AG04449 (cell line): ENCODE measurements around the gene NOP14.

Experiments
- CTCF ChIA-PET: fragments of 350-600 bp; formaldehyde crosslinking; extraction: SDS; loops from one replicate; lab custom pipeline; 2021; ENCODE audit warnings: antibody characterized with exemption; lab: Yijun Ruan, JAX
- POLR2A ChIA-PET: fragments of 400-600, 350-600 bp; formaldehyde crosslinking; extraction: SDS; loops from one replicate; lab custom pipeline; 2020; ENCODE audit warnings: antibody characterized with exemption, inconsistent platforms; lab: Yijun Ruan, JAX
- DNase-seq: peaks from one replicate; pipeline ENCODE4 v3.0.0-alpha.2; 2010; ENCODE audit warnings: low read depth, low spot score
- H3K4me3 ChIP-seq: 2 replicates; pipeline ENCODE4 v1.5.1; 2011; ENCODE audit warnings: low read depth, mild to moderate bottlenecking, control low read depth, low read length
- TF ChIP-seq, protein P1 (sequence below): IDR thresholded peaks from one replicate; pipeline ENCODE4 v1.5.1; 2011; ENCODE audit warnings: mild to moderate bottlenecking, moderate library complexity, low read length, control low read depth, inconsistent platforms; ENCODE audit not compliant: insufficient read depth; ENCODE audit errors: missing control alignments

The NOP14 gene

DNA sequence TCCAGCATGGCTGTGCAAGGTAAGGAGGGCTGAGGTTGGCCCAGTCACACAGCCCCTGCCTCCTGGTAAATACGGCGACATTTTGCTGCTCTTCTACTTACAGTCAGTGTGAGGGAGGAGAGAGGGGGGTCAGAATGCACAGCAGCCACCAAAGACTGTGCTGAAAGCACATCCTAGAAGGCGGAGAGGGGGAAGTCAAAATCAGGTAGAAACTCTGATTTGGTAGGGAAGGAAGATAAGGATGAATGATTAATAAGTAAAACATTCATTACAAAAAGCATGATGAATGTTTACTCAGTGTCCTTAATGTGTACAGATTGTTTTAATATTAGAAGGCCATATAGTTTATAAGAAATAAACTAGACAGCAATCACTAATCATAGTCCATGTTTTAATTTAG, 62.0 kb downstream of the NOP14 start:
- ChIA-PET POLR2A (interaction anchor here (0.7 kb wide), 1 partner anchor 40 kb away, joined by 3 read pairs; no protein-coding TSS in a partner anchor), CTCF (no interaction called here)
- no peak overlapping the region for H3K4me3 ChIP-seq
- DNase-seq = no peak
- TF ChIP-seq, protein P1, sequence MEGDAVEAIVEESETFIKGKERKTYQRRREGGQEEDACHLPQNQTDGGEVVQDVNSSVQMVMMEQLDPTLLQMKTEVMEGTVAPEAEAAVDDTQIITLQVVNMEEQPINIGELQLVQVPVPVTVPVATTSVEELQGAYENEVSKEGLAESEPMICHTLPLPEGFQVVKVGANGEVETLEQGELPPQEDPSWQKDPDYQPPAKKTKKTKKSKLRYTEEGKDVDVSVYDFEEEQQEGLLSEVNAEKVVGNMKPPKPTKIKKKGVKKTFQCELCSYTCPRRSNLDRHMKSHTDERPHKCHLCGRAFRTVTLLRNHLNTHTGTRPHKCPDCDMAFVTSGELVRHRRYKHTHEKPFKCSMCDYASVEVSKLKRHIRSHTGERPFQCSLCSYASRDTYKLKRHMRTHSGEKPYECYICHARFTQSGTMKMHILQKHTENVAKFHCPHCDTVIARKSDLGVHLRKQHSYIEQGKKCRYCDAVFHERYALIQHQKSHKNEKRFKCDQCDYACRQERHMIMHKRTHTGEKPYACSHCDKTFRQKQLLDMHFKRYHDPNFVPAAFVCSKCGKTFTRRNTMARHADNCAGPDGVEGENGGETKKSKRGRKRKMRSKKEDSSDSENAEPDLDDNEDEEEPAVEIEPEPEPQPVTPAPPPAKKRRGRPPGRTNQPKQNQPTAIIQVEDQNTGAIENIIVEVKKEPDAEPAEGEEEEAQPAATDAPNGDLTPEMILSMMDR = no peak

DNA sequence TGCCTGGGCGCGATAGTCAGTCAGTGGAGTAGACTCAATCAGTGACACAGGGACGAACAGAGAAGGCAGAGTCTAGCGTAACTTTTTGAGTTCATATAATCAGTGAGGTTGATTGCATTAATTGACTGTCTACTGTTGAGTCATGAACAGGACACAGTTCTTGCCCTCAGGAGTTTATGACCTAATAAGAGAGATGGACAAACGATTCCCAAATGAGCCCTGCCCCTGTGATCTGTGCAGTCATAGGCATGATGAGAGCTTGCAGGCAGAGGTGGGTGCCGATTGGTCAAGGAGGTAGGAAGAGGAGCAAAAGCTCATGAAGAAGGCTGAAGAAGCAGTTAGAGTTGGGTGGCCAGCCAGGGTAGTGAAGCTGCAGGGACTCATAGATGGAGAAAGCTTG, 62.5 kb downstream of the NOP14 start:
- H3K4me3 ChIP-seq = no peak overlapping the region
- CTCF ChIA-PET = no interaction called here
- TF ChIP-seq, protein P1 = no peak
- POLR2A ChIA-PET = interaction anchor here (0.7 kb wide), 1 partner anchor 40 kb away, joined by 3 read pairs; no protein-coding TSS in a partner anchor
- DNase-seq = no peak

DNA sequence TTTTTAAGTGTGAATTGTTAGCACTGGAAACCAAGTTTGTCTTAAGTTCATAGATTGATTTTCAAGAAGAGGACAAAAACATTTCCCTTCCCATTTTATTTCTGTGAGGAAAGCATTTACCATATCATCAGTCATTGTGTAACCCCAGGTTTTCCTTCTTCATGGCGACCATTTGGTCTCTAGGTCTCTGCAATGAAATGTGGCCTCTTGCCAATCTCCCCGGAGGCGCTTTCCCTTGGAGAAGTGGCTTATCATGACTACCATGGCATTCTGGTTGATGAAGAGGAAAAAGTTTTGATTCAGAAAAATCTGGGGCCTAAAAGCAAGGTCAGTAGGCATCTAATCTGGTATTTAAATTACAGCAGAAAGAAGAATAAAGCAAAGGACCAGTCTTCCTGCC, 65.2 kb downstream of the NOP14 start:
- CTCF ChIA-PET = no interaction called here
- no peak for DNase-seq
- POLR2A ChIA-PET = no interaction called here
- TF ChIP-seq, protein P1 = no peak
- no peak overlapping the region for H3K4me3 ChIP-seq

DNA sequence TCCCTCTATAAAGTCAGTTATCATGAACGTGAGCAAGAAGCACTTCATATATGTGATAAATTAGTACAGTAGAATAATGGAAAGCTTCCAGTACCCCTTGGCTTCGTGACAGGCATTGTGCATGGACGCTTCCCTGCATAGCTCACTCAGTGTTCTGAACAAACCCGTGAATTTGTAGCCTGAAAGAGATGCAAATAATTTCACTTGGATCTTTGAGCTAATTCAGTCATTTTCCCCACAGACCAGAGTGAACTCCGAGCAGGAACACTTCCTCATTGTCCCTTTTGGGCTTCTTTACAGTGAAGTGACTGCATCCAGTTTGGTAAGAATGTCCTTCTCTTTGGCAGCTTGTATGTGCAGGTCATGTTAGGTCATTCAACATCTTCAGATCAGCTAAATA, 69.4 kb downstream of the NOP14 start:
- ChIA-PET POLR2A (interaction anchor here (0.5 to 1.0 kb wide), 2 partner anchors 130 to 499 kb away, joined by 3 read pairs; no protein-coding TSS in a partner anchor), CTCF (interaction anchor here (0.6 to 1.4 kb wide), 2 partner anchors 9 to 1868 kb away, joined by 3 read pairs; no protein-coding TSS in a partner anchor)
- TF ChIP-seq, protein P1 = no peak
- no peak for DNase-seq
- H3K4me3 ChIP-seq = no peak overlapping the region

DNA sequence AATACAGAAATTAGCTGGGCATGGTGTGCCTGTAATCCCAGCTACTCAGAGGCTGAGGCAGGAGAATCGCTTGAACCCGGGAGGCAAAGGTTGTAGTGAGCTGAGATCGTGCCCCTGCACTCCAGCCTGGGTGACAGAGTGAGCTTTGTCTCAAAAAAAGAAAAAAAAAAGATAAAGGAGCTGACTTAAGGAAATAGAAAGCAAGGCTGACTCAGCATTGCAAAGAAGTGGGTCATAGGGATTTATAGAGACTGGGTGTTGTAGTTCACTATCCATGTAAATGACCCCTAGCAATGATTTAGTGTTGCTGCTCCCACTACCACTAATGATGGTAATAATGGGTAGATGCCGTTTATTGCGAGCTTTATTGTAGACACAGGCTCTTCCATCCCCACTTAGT, 71.9 kb downstream of the NOP14 start:
- ChIA-PET CTCF (interaction anchor here (0.6 to 2.0 kb wide), 3 partner anchors 12 to 148 kb away, joined by 3 to 12 read pairs (median 3); no protein-coding TSS in a partner anchor), POLR2A (interaction anchor here (1.1 kb wide), 1 partner anchor 97 kb away, joined by 6 read pairs; no protein-coding TSS in a partner anchor)
- no peak overlapping the region for H3K4me3 ChIP-seq
- TF ChIP-seq, protein P1 = no peak
- DNase-seq = peak; percentile 12

DNA sequence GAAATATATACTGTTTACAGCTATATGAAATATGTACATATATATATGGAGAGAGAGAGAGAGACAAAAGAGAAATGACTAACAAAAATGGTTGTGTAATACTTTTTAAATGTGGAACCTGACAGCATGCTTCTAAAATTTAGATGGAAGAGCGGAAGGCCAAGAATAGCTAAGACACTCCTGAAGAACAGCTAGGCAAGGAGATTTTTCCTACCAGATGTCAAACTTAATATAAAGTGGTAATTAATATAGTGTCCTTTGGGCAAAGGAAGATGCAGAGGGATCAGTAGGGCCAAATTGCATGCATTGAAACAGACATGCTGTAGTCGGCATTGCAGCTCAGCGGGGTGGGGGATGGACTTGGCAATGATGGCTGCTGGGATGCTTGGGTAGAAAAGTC, 74.3 kb downstream of the NOP14 start:
- CTCF ChIA-PET = interaction anchor here (0.9 kb wide), 1 partner anchor 9 kb away, joined by 4 read pairs; no protein-coding TSS in a partner anchor
- DNase-seq = no peak
- POLR2A ChIA-PET = no interaction called here
- no peak overlapping the region for H3K4me3 ChIP-seq
- TF ChIP-seq, protein P1 = no peak
